Peyer's patch (tissue), 4 donors: ENCODE measurements around the gene HECTD4. TPM values are rescaled to one million over a fixed set of nuclear protein-coding genes. Genes with fewer than 3 reads are reported as not detected.

Experiments used
- DNase-seq, 3 donors: peaks; one replicate each; pipeline ENCODE4 v3.0.0-alpha.2; 2017 to 2019
- H3K27ac ChIP-seq, 4 donors: fragments of 200-600 bp; sonication (generic); one replicate each; pipeline ENCODE4 v1.5.1; 2016 to 2019
- H3K27me3 ChIP-seq, 2 donors: fragments of 200-600 bp; sonication (generic); one replicate each; pipeline ENCODE4 v1.5.1; 2019
- H3K36me3 ChIP-seq, 3 donors: fragments of 200-600 bp; sonication (generic); one replicate each; pipeline ENCODE4 v1.5.1; 2016 to 2019
- H3K4me1 ChIP-seq, 4 donors: fragments of 200-600 bp; sonication (generic); one replicate each; pipeline ENCODE4 v1.5.1; 2016 to 2019
- H3K4me3 ChIP-seq, 4 donors: fragments of 200-600 bp; sonication (generic); 1 replicate in 3 of 4; 2 replicates in 1 of 4; pipeline ENCODE4 v1.5.1; 2016 to 2019; ENCODE audit warnings: mild to moderate bottlenecking in 1 of 4
- H3K9me3 ChIP-seq, 4 donors: fragments of 200-600 bp; sonication (generic); one replicate each; pipeline ENCODE4 v1.5.1; 2016 to 2019; ENCODE audit warnings: mild to moderate bottlenecking in 1 of 4
- CTCF ChIP-seq, 6 experiments: fragments of 450-650 bp in 4 of 6; fragments of 200-600 bp in 2 of 6; sonication (generic) in 1 of 6; IDR thresholded peaks; one replicate each; pipeline ENCODE4 v1.5.1; 2017 to 2019; ENCODE audit warnings: antibody characterized with exemption in 6 of 6, mild to moderate bottlenecking in 3 of 6, moderate library complexity in 1 of 6
- POLR2A ChIP-seq, 2 donors: fragments of 450-650 bp; IDR thresholded peaks; one replicate each; pipeline ENCODE4 v1.5.1; 2017; ENCODE audit warnings: antibody characterized with exemption in 2 of 2, mild to moderate bottlenecking in 2 of 2, moderate library complexity in 2 of 2
- total RNA-seq, 4 donors: library from RNA; depleted of rRNA; stranded (reverse); fragments of >200 nt; gene quantifications; one replicate each; pipeline ENCODE4 v1.1.0, GENCODE V29; 2016

The HECTD4 gene
- total RNA-seq, 4 donors from 2014 or later = 49.9 to 118 (median 87.3) TPM

GRCh38 chr12:112140728-112141127 is 241.5 kb downstream of the HECTD4 start:
- peaks cover 0 to 96% (median 0%) of the 10 kb centered on the region in 3 donors for H3K36me3 ChIP-seq
- no peak for DNase-seq
- no peak overlapping the region for H3K4me3 ChIP-seq
- no peaks in the 10 kb centered on the region for H3K4me1 ChIP-seq
- H3K27me3 ChIP-seq = no peaks in the 10 kb centered on the region
- TF ChIP-seq CTCF (IDR thresholded peaks at IDR 0.05) = no peak
- no peak for TF ChIP-seq POLR2A (IDR thresholded peaks at IDR 0.05)
- no peaks in the 10 kb centered on the region for H3K9me3 ChIP-seq
- no peak overlapping the region for H3K27ac ChIP-seq

GRCh38 chr12:112134731-112135130 is 247.5 kb downstream of the HECTD4 start:
- Histone ChIP-seq H3K27me3 (no peaks in the 10 kb centered on the region), H3K9me3 (no peaks in the 10 kb centered on the region), H3K27ac (no peak overlapping the region), H3K4me3 (no peak overlapping the region), H3K36me3 (peaks cover 0 to 67% (median 0%) of the 10 kb centered on the region in 3 donors), H3K4me1 (peaks cover 0 to 20% (median 8%) of the 10 kb centered on the region in 4 donors)
- no peak for DNase-seq
- TF ChIP-seq POLR2A (IDR thresholded peaks at IDR 0.05) (no peak), CTCF (IDR thresholded peaks at IDR 0.05) (no peak)

DNA sequence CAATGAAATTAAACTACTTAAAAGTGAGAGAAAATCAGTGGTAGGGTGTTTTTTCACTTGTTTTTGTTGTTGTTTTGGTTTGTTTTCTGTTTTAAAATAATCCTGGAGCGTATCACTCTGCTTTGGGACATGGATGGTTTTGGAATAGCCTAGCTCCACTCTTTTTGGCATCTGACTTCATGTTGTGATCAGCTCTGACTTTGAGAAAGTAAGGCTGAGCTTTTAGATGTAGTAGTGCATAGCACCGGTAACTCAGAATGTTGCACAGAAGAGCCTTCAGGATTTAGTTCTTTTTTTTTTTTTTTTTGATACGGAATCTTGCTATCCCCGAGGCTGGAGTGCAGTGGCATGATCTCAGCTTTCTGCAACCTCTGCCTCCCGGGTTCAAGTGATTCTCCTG is 248.8 kb downstream of the HECTD4 start:
- no peak for TF ChIP-seq CTCF (IDR thresholded peaks at IDR 0.05)
- TF ChIP-seq POLR2A (IDR thresholded peaks at IDR 0.05) = no peak
- Histone ChIP-seq H3K9me3 (no peaks in the 10 kb centered on the region), H3K36me3 (peaks cover 0 to 56% (median 0%) of the 10 kb centered on the region in 3 donors), H3K27me3 (no peaks in the 10 kb centered on the region), H3K4me1 (peaks cover 0 to 28% (median 14%) of the 10 kb centered on the region in 4 donors), H3K27ac (no peak overlapping the region), H3K4me3 (no peak overlapping the region)
- no peak for DNase-seq

DNA sequence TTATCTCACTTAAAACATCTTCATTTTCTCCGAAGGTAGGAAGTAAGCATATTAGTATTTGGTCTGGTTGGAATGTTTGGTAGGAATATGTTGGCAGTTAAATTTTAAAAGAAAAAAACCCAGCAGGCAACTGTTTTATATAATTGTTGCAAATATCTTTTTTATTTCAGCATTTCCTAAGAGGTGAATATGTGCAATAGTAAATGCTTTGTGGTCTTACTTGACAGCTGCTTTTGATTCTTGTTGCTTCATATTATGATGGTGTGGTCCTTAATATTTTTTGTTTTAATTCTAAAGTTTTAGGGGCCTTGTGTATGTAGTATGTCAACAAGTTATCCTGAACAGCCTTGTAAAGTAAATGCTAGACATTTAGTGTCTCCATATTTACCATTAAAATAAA is 250.5 kb downstream of the HECTD4 start:
- Histone ChIP-seq H3K9me3 (no peaks in the 10 kb centered on the region), H3K4me1 (peaks cover 0 to 44% (median 14%) of the 10 kb centered on the region in 4 donors), H3K27ac (peak overlapping the region in 1 of 4 donors; percentile 67), H3K4me3 (no peak overlapping the region), H3K27me3 (no peaks in the 10 kb centered on the region), H3K36me3 (peaks cover 0 to 38% (median 0%) of the 10 kb centered on the region in 3 donors)
- no peak for DNase-seq
- TF ChIP-seq POLR2A (IDR thresholded peaks at IDR 0.05) (no peak), CTCF (IDR thresholded peaks at IDR 0.05) (no peak)

DNA sequence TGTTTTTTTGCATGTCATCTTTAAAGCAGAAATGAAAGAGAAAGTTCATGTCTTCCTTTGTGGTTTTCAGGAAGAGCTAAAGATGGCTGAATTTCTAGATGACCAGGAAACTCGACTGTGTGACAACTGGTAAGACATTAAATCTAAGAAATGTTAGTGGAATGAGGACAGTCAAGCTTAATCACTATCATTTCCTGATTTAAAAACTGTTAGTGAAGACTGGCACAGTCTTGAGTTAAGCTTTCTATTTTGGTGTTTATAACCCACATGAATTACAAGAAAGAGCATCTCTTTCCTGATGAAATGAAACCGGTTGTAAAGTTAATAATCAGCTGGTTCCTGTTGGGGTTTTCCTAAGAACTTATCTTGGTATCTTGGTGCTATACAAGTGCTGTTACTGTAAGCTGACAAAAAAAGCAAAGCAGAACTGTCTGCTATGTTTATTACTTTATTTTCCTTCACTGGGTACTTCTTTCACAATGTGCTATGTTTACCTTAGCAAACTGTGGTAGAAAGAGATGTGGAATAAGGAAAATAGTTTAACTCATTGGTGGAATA is 251.7 kb downstream of the HECTD4 start:
- peaks cover 0 to 49% (median 22%) of the 10 kb centered on the region in 4 donors for H3K4me1 ChIP-seq

More for the DNA sequence above, 251.7 kb downstream of the HECTD4 start:
- Histone ChIP-seq H3K4me3 (peak overlapping the region in 3 of 4 donors; percentile 3 to 13 (median 10)), H3K9me3 (no peaks in the 10 kb centered on the region), H3K36me3 (peaks cover 0 to 27% (median 0%) of the 10 kb centered on the region in 3 donors), H3K27ac (peak overlapping the region; percentile 59 to 67 (median 64)), H3K27me3 (no peaks in the 10 kb centered on the region)
- no peak for TF ChIP-seq POLR2A (IDR thresholded peaks at IDR 0.05)
- TF ChIP-seq CTCF (IDR thresholded peaks at IDR 0.05) = no peak
- no peak for DNase-seq
